ENCODE measurements around the gene HCN2.
"Not testable (repeated sequence)": the region's sequence is repeated elsewhere in the genome, so short reads cannot be mapped to it uniquely, and the experiment has no call there.

HCN2 gene

DNA sequence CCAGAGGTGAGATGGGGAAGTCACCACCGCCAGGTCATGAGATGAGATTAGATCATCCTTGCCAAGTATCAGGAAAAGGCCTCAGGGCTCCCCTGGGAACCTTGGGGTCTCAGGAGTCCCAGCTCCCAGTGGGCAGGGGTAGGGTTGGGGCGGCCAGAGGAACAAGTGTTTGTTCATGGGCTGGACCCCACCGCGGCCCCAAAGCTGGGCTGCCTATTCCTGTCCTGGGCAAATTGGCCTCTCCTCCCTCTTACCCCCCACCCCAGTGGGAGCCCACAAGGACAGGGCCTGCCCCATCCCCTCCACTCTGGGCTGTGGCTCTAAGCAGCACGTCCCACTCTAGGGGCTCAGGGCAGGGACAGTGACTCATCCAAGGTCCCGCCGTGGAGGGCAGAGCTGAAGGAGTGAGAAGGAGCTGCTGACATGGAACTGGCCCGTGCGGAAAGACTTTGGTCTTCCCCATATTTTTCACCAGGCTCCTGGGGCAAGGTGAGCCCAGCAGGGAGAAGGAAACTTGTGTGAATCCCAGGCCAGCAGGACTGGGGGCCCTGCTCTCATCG, 4.0 kb upstream of the HCN2 start:
- no peak for FAIRE-seq

DNA sequence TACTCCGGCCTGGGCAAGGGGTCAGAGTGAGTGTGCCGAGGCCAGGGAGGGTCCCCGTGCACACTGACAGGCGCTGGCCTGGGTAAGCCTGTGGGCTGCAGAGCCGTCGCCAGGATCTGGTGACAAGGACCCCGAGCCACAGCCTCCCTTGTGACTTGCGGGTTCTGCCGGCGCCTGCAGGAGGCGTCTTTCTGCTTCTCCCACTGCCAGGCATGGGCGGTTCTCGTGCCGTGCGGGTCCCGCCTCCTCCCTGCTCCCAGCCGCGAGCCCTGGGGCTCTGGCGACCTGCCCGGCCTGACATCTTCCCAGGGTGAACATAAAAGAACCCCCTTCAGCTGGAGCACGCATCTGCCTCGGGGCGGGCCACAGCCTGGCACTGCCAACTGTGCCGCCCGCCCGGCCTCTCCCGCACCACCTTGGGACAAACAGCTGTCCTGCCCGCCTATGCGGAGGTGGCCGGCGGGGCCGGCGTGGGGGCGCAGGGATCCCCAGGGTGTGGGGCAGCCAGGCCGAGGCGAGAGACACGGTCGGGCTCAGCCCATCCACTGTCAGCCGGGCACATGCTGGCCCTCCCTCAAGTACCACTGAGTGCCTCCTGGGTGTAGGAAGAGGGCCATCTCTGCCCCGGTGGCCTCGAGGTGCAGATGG, 1.5 kb upstream of the HCN2 start:
- FAIRE-seq: no peak

DNA sequence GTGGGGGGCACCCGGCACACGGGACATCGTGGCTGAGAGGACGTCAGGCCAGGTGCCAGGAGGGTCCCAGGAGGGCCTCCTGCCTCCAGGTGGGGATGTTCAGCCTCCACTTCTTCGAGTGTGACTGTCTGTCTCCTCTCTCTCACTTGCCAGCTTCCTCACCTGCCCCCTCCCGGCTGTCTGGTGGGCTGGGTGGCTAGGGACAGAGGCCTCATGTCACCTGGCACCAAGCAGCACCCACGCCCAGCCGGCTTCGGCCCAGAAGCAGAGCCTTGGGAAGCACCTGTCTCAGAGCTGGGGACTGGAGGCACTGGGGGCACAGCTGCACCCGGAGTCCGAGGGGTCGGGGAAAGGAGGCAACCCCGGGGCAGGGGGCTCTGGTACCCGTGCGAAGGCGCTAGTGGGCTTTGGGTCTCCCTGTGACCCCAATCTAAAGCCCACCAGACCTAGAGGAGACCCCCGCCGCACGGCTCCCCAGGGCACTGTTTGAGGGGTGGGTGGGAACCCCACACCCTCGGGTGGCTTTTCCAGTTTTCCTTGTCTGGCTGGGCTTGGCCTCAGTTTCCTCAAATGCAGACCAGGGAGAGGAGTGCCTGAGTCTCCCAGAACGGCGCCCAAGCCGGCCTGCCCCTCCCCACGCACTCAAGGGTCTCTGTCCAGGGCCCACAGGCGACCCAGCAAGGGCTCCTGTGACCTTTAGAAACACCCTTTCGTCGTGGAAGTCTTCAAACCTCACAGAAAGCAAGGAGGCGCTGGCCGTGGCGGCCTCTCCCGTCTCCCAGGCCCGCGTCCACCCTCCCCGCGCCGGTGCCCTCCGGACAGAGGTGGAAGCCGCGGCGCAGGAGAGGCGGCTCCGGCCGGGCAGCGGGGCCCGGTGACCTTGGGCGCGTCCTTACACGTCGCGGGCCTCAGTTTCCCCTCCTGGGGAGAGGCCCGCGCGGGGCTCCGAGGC, 664 bp upstream of the HCN2 start:
- no peak for FAIRE-seq

DNA sequence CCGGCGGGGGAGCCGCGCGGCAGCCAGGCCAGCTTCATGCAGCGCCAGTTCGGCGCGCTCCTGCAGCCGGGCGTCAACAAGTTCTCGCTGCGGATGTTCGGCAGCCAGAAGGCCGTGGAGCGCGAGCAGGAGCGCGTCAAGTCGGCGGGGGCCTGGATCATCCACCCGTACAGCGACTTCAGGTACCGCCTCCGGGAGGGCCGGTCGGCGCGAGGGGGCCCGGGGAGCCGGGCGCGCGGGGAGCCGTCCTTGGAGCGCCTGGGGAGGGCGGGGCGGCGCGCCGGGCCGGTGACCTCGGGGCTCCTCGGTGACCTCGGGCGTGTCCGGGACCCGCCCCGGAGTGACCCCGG, 690 bp downstream of the HCN2 start:
- FAIRE-seq: no peak

DNA sequence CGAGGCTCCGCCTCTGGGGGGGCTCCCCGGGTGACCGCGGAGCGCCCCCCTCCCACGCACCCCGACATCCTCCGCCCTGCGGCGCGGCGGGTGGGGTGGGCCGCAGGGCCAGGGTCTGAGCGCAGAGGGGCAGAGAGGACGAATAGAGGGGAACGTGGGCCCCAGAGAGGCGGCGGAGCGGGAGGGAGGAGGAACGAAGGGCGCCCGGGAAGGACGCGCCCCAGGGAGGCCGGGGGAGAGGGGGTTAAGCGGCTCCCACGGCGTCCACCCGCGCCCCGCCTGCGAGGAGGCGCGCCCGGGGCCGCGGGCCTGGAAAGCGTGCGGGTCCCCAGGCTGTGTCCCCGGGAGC, 1.0 kb downstream of the HCN2 start:
- FAIRE-seq: no peak

DNA sequence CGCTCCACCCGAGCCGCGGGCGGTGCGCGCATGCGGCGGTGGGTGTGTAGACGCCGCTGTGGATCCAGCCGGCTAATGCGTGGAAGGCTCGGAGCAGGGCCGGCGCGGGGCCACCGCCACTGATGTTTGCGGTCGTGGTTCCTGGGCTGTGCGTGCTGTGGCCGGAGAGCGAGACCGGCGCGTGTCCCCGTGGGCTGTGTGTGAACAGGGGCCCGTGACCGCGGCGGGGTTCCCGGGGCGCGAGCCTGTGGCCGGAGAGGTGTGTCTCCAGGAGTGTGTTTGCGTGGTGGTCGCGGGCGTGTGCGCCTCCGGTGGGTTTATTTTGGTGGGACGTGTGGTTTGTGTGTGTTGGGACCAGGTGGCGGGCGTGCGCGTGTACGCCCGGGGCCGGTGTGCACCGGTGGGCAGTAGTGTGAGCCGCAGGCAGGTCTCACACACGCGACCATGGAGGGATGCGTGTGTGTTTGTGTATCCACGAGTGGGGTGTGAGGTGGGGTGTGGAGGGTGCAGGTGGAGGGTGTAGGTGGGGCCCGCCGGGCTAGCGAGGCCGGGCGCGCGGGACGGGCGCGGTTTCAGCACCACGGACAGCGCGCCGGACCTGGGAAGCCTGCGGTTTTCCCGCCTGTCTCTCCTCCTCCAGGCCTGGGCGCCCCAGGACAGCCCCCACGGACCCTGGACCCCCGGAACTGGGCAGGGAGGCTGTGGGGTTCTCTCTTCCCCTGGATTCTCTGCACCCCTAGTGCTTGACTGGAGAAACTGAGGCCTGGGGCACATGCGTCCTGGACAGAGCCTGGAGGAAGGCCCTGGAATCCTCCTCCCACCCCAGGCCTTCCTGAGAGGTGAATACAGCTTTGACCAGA, 1.6 kb downstream of the HCN2 start:
- FAIRE-seq: no peak

DNA sequence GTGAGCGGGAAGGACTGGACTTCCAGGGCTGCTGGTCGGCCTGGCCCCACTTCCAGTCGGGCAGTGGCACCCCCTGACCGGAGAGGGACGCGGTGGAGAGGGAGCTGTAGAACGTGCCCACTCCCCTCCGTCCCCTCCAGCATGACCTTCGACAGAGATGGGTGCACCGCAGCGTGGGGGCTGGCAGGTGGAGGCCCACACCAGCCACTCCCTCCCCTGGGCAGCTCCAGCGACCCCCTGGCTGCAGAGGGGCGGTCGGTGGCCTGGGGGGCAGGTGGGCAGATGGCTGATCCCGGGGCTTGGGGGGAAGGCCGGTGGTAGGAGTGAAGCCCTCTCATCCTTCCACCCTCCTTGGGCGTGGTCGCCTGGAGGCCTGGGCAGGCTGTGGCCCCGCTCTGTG, 2.4 kb downstream of the HCN2 start:
- no peak for FAIRE-seq

DNA sequence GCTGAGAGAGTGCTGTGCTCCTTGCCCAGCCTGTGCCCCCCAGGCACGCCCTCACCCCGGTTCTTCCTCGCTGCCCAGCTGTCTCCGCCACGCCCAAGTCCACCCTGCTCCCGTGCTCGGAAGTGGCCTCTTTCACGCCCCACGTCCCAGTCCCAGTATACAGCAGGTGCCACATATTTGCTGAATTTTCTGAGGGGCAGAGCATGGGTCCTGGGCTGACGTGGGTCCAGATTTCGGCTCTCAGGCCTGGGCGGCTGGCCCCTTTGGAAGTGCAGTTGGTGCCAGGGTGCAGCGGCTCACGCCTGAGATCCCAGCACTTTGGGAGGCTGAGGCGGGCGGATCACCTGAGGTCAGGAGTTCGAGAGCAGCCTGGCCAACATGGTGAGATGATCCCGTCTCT, 3.4 kb downstream of the HCN2 start:
- FAIRE-seq: no peak

DNA sequence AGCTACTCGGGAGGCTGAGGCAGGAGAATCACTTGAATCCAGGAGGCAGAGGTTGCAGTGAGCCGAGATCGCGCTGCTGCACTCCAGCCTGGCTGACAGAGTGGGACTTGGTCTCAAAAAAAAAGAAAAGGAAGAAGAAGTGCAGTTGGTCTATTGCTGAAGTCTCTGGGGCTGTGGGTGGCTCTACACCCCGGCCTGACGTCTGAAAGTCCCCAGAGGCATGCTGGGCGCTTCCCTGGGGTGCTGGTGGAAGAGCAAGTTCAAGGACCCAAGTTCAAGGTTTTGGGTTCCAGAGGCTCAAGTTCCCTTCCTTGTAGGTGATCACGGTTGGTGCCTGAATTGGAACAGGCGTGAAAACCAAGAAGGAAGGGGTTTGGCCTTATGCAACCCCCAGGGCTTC, 3.8 kb downstream of the HCN2 start:
- no peak for FAIRE-seq

DNA sequence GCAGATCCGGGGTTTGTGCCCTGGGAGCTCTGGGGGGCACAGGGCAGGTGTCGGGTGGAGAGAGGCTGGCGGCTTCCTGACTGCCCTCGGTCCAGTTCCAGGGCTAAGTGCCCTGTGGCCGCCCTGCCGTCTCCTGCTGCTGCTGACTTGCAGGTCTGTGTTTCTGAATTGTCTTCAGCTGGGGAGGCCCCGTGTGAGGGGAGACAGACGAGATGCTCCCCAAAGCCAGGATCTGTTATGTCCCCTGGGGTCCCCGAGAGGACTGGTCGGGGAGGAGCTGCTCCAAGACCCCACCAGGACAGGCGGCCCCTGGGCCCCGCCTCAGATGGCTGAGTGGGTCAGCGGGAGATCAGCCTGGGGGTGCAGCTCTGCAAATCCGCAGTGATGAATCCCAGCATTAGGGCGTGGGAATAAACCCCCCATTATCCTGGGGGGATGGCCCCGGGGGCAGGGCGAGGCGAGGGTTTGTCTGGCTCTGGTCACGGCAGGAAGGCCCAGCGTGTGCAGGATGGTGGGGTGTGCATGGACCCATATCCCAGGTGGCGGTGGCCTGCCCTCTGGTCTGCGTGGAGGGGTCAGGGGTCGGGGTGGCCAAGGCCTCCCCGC, 4.7 kb downstream of the HCN2 start:
- no peak for FAIRE-seq

DNA sequence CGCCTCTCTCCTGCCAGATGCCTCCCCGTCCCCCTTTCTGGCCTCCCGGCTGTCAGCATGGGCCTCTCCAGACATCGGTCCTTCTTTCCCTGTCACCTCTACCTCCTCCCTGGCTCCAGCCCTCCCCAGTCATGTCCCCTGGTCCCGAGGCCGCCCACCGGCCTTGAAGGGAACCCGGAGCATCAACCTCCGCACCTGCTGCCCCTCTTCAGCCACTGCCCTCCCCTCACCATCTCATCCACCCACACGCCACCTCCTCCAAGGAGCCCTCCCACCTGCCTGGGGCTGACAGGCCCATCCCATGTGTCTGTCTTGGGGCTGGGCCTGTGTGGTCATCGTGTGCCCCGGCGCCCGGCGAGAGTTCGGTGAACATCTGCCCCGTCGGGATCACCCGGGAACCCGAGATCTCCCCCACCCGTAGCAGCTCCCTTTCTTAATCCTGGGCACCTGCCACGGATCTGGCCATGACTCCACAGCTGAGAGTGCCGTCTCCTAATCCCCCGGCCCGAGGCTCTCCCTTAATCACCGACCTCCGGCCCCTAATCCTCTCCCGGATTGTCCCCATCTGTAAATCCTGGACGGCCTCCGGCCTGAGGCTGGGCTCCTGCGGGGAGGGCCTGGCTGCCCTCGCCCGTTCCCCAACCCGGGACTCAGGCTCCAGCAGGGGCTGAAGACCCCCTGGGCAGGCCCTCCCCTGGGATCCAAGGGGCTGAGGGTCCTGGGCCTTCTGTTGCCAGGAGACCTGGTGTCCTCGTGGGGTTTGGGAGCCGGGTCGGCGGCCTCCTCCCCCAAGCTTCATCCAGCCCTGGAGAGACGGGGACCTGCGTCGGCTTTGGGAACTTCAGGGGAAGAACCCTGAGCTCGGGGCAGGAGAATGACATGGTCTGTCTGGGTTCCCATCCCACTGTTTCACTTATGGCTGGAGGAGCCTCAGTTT, 5.9 kb downstream of the HCN2 start:
- no peak for FAIRE-seq

DNA sequence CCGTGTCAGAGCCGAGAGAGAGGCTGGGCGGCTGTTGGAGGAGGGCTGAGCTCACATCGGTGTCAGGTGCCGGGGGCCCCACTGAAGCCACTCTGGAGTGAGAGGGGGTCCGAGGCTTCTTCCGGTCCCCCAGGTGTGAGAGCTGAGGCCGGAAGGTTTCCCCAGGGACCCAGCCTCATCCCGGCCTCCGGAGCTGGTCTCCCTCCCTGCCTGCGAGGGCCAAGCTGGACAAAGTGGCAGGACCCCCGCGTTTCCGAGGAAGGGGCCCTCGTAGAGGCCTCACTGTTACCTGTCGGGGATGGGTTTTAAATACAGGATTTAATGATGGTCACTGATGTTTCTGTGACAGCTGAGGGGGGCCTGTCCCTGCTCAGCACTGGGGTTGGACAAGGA, 6.6 kb downstream of the HCN2 start:
- no peak for FAIRE-seq

DNA sequence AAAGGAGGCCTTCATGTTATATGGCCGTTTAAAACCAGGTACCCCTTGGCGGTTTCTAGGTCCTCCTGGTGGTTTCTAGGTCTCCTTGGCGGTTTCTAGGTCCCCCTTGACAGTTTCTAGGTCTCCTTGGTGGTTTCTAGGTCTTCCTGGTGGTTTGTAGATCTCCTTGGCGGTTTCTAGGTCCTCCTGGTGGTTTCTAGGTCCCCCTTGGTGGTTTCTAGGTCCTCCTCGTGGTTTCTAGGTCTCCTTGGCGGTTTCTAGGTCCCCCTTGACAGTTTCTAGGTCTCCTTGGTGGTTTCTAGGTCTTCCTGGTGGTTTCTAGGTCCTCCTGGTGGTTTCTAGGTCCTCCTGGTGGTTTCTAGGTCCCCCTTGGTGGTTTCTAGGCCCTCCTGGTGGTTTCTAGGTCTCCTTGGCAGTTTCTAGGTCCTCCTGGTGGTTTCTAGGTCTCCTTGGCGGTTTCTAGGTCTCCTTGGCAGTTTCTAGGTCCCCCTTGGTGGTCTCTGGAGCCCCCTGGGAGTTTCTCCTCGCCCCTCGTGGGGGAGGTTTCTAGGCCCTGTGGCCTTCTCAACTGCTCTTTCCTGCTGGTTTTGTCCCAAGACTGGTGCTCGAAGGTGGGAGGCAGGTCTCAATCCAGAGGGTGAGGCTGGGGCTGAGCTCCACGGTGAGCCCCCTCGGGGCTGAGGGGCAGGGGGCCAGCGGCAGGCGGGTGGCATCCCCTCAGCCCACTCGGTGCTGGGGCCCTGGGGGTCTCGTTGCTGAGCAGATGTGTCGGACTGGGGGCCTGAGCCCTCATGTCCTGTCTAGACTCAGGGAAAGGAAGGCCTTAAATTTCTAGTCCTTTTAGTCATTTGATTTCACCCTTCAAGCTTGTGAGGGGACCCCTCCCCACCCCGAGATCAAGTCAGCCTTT, 8.0 kb downstream of the HCN2 start:
- FAIRE-seq: no peak

DNA sequence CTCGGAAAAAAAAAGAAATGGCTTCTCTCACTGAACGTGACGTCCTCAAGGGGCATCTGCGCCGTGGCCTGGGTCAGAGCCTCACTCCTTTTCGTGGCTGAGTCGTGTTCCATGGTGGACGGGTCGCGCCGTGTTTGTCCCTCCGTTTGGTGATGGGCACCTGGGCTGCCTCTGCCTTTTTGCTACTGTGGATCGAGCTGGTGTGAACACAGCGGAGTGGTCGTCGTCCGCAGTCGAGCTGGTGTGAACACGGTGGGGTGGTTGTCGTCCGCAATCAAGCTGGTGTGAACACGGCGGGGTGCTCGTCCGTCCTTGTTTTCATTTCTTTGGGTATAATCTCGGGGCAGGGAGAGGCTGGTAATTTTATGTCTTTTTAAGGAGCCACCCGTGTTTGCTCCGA, 11.6 kb downstream of the HCN2 start:
- FAIRE-seq: no peak

DNA sequence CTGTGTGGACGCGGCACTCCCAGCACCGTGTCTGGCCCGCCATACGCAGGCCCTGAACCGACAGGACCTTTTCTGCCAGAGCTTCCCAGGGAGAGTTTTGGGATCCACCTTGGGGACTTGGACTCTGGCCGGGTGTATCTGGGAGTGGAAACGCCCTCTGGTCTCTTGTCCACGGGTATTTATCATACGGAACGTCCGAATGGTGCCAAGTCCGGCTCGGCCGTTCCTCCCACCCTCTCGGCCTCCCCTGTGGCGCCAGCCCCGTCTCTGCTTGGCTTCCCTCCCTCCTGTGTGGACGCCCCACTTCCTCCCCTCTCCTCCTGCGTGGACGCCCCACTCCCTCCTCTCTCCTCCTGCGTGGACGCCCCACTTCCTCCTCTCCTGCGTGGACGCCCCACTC, 12.1 kb downstream of the HCN2 start:
- no peak for FAIRE-seq

DNA sequence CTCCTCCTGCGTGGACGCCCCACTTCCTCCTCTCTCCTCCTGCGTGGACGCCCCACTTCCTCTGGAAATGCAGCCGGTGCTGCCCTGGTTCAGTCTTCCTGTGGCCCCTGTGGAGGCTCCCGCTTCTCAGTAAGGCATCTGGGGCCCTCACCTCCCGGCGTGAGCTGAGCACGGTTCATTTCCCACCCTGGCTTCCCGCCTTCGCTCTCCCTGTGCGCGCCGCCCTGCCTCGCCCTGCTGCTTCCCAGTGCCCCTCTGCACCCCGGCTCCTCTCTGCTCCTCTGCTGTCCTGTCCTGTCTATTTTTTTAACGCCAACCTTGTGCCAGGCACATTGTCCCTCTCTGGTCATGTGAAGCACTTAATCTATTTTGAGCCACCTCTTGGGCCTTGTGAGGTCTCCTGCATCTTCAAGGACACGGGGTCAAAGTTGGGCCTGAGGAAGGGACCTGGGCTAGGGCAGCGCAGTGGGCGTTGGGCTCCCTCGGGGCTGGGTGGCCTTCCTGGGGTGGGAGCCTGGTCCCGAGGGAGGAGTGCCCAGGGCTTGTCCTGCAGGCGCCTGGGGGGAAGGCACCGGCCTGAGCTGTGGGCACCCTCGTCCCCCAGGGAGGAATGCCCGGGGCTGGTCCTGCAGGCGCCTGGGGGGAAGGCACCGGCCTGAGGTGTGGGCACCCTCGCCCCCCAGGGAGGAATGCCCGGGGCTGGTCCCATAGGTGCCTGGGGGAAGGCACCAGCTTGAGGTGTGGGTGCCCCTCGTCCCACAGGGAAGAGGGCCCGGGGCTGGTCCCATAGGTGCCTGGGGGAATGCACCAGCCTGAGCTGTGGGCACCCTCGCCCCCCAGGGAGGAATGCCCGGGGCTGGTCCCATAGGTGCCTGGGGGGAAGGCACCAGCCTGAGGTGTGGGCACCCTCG, 13.0 kb downstream of the HCN2 start:
- no peak for FAIRE-seq

DNA sequence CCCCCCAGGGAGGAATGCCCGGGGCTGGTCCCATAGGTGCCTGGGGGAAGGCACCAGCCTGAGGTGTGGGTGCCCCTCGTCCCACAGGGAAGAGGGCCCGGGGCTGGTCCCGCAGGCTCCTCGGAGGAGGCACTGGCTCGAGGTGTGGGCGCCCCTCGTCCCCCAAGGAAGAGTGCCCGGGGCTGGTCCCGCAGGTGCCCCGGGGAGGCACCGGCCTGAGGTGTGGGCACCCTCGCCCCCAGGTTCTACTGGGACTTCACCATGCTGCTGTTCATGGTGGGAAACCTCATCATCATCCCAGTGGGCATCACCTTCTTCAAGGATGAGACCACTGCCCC, 13.6 kb downstream of the HCN2 start:
- FAIRE-seq: not testable (repeated sequence)

DNA sequence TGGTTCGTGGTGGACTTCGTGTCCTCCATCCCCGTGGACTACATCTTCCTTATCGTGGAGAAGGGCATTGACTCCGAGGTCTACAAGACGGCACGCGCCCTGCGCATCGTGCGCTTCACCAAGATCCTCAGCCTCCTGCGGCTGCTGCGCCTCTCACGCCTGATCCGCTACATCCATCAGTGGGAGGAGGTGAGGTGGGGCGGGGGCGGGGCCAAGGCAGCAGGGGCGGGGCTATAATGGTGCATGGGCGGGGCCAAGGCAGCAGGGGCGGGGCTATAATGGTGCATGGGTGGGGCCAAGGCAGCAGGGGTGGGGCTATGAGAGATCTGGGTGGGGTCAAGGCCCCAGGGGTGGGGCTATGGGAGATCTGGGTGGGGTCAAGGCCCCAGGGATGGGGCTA, 14.1 kb downstream of the HCN2 start:
- FAIRE-seq: not testable (repeated sequence)

DNA sequence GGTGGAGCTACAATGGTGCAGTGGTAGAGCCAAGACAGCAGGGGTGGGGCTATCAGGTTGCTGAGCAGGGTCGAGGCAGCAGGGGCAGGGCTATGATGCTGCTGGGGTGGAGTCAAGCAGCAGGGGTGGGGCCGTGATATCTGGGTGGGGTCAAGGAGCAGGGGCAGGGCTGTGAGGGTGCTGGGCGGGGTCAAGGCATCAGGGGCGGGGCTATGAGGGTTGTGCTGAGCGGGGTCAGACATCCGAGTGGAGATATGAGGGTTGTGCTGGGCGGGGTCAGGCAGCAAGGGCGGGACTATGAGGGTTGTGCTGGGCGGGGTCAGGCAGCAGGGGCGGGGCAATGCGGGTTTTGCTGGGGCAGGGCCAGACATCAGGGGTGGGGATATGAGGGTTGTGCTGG, 14.7 kb downstream of the HCN2 start:
- FAIRE-seq: no peak

Data from endometrium (tissue), 2 donors.